Nephron (organoid): Measurements from ENCODE around the gene CACYBP.

Source experiments
- H3K27ac Mint-ChIP-seq, 3 experiments: 2 replicates each; pipeline ENCODE4 v1.8.0; 2020; ENCODE audit warnings: mixed read lengths in 3 of 3, mild to moderate bottlenecking in 2 of 3, moderate library complexity in 1 of 3
- H3K27me3 Mint-ChIP-seq: 2 replicates; pipeline ENCODE4 v1.8.0; 2021; ENCODE audit warnings: low read depth, mild to moderate bottlenecking, moderate library complexity, mixed read lengths
- H3K36me3 Mint-ChIP-seq: 2 replicates; pipeline ENCODE4 v1.8.0; 2020; ENCODE audit warnings: low read depth, mixed read lengths
- H3K4me1 Mint-ChIP-seq: 2 replicates; pipeline ENCODE4 v1.8.0; 2020; ENCODE audit warnings: mixed read lengths
- H3K4me3 Mint-ChIP-seq, 3 experiments: 2 replicates each; pipeline ENCODE4 v1.8.0; 2020; ENCODE audit warnings: mild to moderate bottlenecking in 3 of 3, mixed read lengths in 3 of 3, moderate library complexity in 2 of 3
- H3K9me3 Mint-ChIP-seq: 2 replicates; pipeline ENCODE4 v1.8.0; 2020; ENCODE audit warnings: mixed read lengths
- CTCF ChIP-seq, 3 experiments: fragments of 200-600 bp; sonication (generic); IDR thresholded peaks; one replicate each; pipeline ENCODE4 v1.5.0; 2021; ENCODE audit warnings: antibody characterized with exemption in 3 of 3; ENCODE audit not compliant: unreplicated experiment in 3 of 3

The CACYBP gene

DNA sequence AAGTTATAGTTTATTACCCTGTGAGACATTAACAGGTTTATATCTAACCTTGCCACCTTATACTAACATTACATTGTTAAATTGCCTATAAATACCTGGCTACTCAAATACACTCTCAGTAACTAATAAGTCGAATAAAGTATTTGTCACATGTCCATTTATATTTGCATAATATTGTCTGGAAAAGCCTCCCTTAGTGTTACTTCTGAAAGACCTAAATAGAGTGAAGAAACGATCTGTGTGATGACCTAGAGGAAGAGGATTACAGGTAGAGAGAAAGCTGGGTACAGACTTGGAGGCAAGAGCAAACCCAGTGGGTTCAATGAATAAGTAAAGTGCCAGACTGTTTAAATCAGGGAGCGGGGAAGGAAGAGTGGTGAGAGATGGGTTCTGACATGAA is 2.7 kb upstream of the CACYBP start:
- H3K4me3 Mint-ChIP-seq = peak overlapping the region; percentile 19 to 55 (median 46)
- H3K4me1 Mint-ChIP-seq = peaks cover 13% of the 10 kb centered on the region
- H3K36me3 Mint-ChIP-seq = no peaks in the 10 kb centered on the region
- no peaks in the 10 kb centered on the region for H3K9me3 Mint-ChIP-seq
- no peaks in the 10 kb centered on the region for H3K27me3 Mint-ChIP-seq
- TF ChIP-seq CTCF (IDR thresholded peaks at IDR 0.05; ENCODE audit: unreplicated experiment in 3 of 3) = no peak
- H3K27ac Mint-ChIP-seq = peak overlapping the region in 1 of 3 experiments; percentile 63

DNA sequence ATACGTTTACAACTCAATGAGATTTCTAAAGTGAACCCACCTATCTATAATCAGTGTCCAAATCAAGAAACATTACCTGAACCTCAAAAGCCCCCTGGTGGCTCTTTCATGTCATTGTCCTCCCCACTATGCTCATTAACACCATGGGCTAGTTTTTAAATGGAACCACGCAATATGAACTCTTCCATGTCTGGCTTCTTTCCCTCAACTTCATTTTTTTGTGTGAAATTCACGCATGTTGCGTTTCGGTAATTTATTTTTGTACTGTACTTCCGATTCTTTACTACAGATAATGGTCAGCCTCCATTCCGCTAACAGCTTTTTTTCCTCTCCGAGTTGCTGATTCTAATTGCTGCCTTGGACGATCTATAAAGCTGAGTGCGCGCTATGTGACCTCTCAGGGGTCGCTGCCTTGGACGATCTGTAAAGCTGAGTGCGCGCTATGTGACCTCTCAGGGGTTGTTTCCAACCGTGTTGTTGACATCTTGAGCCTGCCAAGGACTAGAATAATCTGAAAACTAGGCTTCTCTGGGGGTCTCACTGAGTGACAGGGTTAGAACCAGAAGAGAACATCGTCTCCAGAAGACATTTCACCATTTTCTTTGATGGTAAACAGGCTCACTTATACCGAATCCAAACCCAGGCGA is 1.1 kb upstream of the CACYBP start:
- no peaks in the 10 kb centered on the region for H3K27me3 Mint-ChIP-seq
- no peaks in the 10 kb centered on the region for H3K9me3 Mint-ChIP-seq

DNA sequence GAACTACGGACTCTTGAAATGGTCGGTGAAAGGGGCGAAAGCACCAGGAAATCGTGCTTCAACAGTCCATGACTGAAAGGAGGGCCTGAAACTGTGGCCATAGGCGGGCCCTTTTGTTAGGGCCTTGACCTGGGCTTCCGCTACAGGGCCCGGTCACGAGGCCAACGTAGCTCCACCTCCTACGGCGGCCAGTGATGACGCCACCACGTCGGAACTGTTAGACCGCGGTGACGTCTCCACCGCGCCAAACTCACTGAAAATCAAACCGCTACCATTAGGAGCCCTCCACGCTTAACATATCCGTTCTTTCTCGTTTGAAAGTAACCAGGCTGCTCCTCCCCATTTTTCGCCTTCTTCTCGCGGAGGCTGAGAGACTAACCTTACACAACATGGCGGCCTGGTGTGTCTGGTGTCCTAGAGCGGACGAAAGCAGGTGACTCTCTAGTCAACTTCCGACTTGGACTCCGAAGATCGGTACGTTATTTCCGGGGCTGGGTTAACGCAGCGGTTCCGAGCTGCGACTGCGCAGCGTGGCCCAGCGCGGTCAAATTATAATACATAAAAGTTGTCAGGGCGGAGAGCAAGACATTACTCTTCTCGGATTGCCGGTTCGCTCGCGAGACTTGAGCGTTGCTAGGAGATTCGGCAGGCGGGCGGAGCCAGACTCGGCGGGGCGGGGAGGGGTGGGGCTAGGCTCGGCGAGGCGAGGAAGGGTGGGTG is 371 bp upstream of the CACYBP start:
- Mint-ChIP-seq H3K9me3 (no peaks in the 10 kb centered on the region), H3K36me3 (no peaks in the 10 kb centered on the region), H3K27ac (no peak overlapping the region), H3K4me1 (peaks cover 26% of the 10 kb centered on the region), H3K27me3 (no peaks in the 10 kb centered on the region), H3K4me3 (no peak overlapping the region)
- no peak for TF ChIP-seq CTCF (IDR thresholded peaks at IDR 0.05; ENCODE audit: unreplicated experiment in 3 of 3)

More for the DNA sequence above, 1.1 kb upstream of the CACYBP start:
- Mint-ChIP-seq H3K27ac (no peak overlapping the region), H3K36me3 (no peaks in the 10 kb centered on the region), H3K4me3 (no peak overlapping the region), H3K4me1 (peaks cover 26% of the 10 kb centered on the region)
- peak; percentile 81 to 90 (median 86) for TF ChIP-seq CTCF (IDR thresholded peaks at IDR 0.05; ENCODE audit: unreplicated experiment in 3 of 3)

DNA sequence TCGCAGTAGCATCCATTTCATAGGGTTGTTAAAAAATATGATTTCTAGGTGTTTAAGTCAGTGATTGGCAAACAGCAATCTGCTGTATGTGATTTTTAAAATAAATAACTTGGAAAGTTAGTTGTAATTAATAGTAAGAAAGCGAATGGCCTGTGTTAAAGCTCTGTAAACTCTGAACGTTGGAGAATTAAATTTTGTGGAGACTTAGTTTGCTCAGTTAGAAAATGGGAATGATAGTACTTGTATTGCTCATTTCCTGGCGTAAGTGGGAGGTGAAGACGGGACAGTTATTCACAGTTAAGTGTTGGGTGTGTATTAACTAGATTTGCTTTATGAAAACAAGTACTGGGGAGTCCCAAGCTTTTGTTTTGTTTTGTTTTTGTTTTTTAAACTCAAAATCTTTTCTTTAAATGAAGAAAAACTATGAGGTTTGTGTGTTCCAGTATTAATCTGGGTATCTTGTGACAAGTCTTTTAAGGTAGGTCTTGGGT is 995 bp downstream of the CACYBP start:
- Mint-ChIP-seq H3K4me3 (no peak overlapping the region), H3K9me3 (no peaks in the 10 kb centered on the region), H3K36me3 (peaks cover 6% of the 10 kb centered on the region), H3K4me1 (peaks cover 26% of the 10 kb centered on the region), H3K27me3 (no peaks in the 10 kb centered on the region), H3K27ac (peak overlapping the region in 2 of 3 experiments; percentile 77 to 89)
- TF ChIP-seq CTCF (IDR thresholded peaks at IDR 0.05; ENCODE audit: unreplicated experiment in 3 of 3) = no peak

GRCh38 chr1:175002910-175003517 is 3.3 kb downstream of the CACYBP start:
- peaks cover 12% of the 10 kb centered on the region for H3K36me3 Mint-ChIP-seq
- H3K4me3 Mint-ChIP-seq = no peak overlapping the region
- no peaks in the 10 kb centered on the region for H3K27me3 Mint-ChIP-seq
- no peak for TF ChIP-seq CTCF (IDR thresholded peaks at IDR 0.05; ENCODE audit: unreplicated experiment in 3 of 3)
- H3K4me1 Mint-ChIP-seq = peaks cover 26% of the 10 kb centered on the region
- no peaks in the 10 kb centered on the region for H3K9me3 Mint-ChIP-seq
- H3K27ac Mint-ChIP-seq = no peak overlapping the region
